Nephron progenitor cell (in vitro differentiated cells): Measurements from ENCODE around the gene ELMO1.

Source experiments
- DNase-seq: peaks from one replicate; pipeline ENCODE4 v3.0.0; 2021
- H3K27ac Mint-ChIP-seq: 2 replicates; pipeline ENCODE4 v1.8.0; 2021; ENCODE audit warnings: mild to moderate bottlenecking, moderate library complexity, mixed read lengths
- H3K27me3 Mint-ChIP-seq: 2 replicates; pipeline ENCODE4 v1.8.0; 2021; ENCODE audit warnings: mild to moderate bottlenecking, low read depth, mixed read lengths; ENCODE audit not compliant: poor library complexity
- H3K36me3 Mint-ChIP-seq: 2 replicates; pipeline ENCODE4 v1.8.0; 2021; ENCODE audit warnings: low read depth, mixed read lengths
- H3K4me1 Mint-ChIP-seq: 2 replicates; pipeline ENCODE4 v1.8.0; 2021; ENCODE audit warnings: mixed read lengths
- H3K4me3 Mint-ChIP-seq: 2 replicates; pipeline ENCODE4 v1.8.0; 2021; ENCODE audit warnings: mild to moderate bottlenecking, moderate library complexity, mixed read lengths
- H3K9me3 Mint-ChIP-seq: 2 replicates; pipeline ENCODE4 v1.8.0; 2021; ENCODE audit warnings: mild to moderate bottlenecking, moderate library complexity, mixed read lengths
- TF ChIP-seq, protein P1 (sequence below): fragments of 200-600 bp; sonication (generic); IDR thresholded peaks from 2 replicates; pipeline ENCODE4 v1.5.0; 2021; ENCODE audit warnings: antibody characterized with exemption

Gene ELMO1

DNA sequence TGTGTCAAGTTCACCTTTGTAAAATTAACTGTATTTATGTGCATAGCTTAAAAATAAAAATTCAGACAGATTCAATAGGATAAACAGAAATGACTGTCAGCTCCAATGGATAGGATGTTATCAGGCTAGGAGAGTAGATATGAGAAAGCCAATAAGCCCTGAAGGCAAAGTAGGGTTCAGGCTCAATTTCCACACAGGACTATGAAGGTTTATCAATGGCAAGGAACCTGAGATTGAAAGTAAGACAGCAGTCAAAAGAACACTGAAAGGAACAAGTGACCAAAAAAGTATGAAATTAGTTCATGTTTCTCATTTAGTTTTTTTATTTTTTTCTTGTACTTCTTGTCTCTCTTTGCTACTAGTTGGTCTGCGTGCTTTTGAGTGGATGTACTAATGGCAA is 121.4 kb downstream of the ELMO1 start:
- Mint-ChIP-seq H3K27me3 (no peaks in the 10 kb centered on the region), H3K9me3 (peaks cover 16% of the 10 kb centered on the region), H3K4me3 (no peak overlapping the region), H3K27ac (no peak overlapping the region), H3K4me1 (peaks cover 8% of the 10 kb centered on the region), H3K36me3 (peaks cover 14% of the 10 kb centered on the region)
- no peak for DNase-seq
- TF ChIP-seq, protein P1, sequence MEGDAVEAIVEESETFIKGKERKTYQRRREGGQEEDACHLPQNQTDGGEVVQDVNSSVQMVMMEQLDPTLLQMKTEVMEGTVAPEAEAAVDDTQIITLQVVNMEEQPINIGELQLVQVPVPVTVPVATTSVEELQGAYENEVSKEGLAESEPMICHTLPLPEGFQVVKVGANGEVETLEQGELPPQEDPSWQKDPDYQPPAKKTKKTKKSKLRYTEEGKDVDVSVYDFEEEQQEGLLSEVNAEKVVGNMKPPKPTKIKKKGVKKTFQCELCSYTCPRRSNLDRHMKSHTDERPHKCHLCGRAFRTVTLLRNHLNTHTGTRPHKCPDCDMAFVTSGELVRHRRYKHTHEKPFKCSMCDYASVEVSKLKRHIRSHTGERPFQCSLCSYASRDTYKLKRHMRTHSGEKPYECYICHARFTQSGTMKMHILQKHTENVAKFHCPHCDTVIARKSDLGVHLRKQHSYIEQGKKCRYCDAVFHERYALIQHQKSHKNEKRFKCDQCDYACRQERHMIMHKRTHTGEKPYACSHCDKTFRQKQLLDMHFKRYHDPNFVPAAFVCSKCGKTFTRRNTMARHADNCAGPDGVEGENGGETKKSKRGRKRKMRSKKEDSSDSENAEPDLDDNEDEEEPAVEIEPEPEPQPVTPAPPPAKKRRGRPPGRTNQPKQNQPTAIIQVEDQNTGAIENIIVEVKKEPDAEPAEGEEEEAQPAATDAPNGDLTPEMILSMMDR, result no peak

DNA sequence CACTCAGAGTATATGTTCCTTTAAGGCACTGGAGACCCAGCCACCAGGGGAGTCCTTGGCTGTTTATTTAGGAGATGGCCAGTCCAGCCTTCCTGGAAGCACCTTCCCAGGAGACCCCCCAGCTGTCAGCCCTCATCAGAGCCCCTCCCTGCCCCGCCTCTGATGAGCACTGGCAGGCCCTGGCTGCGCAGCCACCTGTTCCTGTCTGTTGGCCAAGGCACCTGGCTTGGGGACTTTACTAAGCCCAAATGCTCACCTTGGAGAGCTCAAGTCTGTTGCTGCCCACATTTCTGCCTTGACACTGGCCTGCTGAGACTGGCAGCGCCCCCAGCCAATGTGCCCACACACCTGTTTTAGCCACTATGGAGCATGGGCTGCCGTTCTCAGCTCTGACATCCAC is 124.7 kb downstream of the ELMO1 start:
- Mint-ChIP-seq H3K27me3 (no peaks in the 10 kb centered on the region), H3K36me3 (no peaks in the 10 kb centered on the region), H3K27ac (no peak overlapping the region), H3K9me3 (no peaks in the 10 kb centered on the region), H3K4me1 (peaks cover 3% of the 10 kb centered on the region), H3K4me3 (no peak overlapping the region)
- DNase-seq, result no peak
- TF ChIP-seq, protein P1, result no peak

DNA sequence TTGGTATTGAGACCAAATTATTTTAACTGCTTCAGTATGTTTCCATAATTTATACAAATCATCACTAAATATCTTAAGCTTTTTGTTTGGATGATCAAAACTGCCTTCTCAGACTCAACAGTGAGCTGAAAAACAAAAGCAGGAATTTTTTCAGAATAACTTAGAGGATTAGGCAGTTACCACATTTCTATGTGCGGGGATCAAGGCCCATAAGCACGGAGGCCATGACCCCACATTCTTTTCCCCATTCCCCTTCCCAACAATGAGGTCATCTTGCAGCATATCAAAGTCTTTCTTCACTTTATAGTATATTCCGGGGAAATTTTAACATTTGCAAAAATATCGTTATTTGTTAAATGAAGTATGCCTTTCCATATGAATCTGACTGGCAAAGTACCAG is 125.8 kb downstream of the ELMO1 start:
- Mint-ChIP-seq H3K4me3 (no peak overlapping the region), H3K27ac (no peak overlapping the region), H3K27me3 (no peaks in the 10 kb centered on the region), H3K36me3 (no peaks in the 10 kb centered on the region), H3K4me1 (peaks cover 3% of the 10 kb centered on the region), H3K9me3 (no peaks in the 10 kb centered on the region)
- no peak for DNase-seq
- TF ChIP-seq, protein P1, result no peak

DNA sequence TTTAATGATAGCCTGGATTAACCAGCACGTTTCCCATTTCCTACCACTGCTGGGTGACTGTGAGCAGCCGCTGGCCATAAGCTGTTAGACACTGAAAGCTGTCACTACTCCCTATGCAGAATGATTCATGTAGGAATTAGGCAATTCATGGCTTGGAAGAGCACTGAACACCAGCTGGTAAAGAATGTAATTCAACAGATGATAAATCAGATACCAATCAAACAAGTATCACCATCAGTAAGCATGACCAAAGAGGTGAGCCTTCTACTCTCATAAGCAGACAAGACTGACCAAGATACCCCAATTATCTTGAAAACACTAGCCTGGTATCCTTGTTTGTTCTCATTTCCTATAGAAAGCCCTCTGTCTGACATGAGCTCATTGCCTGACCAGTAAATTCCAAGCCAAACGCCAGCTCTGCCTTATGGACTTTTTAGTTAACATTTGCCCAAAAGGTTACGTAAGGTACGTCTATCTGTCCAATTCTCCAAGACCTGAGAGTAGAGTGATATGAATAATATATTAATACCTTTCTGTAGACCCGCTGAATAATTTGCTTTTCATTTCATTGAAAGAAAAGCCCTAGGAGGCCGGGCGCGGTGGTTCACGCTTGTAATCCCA is 127.7 kb downstream of the ELMO1 start:
- no peak overlapping the region for H3K27ac Mint-ChIP-seq

DNA sequence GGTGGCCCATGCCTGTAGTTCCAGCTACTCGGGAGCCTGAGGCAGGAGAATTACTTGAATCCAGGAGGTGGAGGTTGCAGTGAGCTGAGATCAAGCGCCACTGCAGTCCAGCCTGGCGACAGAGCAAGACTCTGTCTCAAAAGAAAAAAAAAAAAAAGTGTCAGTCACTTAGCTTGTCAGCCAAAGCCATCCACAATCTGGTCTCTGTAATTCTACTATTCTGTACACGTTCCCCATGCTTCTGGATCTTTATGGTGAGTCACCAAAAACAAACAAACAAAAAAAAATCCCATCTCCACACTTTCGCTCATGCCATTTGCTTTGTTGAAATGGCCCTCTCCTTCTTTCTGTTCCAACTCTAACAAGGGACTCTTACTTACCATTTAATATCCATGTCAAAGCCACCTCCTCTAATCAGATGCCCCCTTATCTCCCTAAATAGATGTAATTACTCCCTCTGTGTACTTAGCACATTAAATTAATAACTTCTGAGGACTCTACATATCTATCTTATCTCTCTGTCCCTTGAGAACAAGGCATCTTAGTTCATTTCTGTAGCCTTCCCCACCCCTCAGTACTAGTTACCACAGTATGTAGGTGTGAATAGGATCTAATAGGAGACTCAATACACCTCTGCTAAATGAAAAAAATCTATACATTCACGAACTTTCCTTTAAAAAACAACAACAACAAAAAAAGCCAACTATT is 128.4 kb downstream of the ELMO1 start:
- Mint-ChIP-seq H3K27me3 (no peaks in the 10 kb centered on the region), H3K27ac (no peak overlapping the region), H3K9me3 (no peaks in the 10 kb centered on the region), H3K4me1 (peaks cover 9% of the 10 kb centered on the region), H3K4me3 (no peak overlapping the region), H3K36me3 (no peaks in the 10 kb centered on the region)
- DNase-seq, result no peak
- TF ChIP-seq, protein P1, result no peak

More for the DNA sequence above, 127.7 kb downstream of the ELMO1 start:
- no peaks in the 10 kb centered on the region for H3K36me3 Mint-ChIP-seq
- DNase-seq, result no peak
- no peaks in the 10 kb centered on the region for H3K9me3 Mint-ChIP-seq
- no peaks in the 10 kb centered on the region for H3K27me3 Mint-ChIP-seq
- peaks cover 9% of the 10 kb centered on the region for H3K4me1 Mint-ChIP-seq
- H3K4me3 Mint-ChIP-seq, result no peak overlapping the region
- TF ChIP-seq, protein P1, result no peak

DNA sequence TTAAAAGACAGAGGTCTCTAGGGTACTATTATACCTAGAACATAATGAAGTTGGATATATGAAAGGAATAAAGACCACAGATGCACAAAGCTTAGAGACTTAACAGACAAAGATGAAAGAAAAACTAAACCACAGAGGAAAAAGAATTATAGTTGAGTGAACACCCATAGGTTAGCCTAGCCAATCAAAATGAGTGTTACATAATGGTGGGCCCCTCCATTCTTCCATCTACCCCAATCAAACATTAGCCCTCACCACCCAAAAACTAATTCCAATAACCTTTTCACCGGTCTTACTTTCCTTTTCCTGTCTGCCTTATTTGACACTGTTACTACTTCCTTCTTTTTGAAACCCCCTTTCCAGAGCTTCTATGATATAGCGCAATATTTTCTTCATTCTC is 130.1 kb downstream of the ELMO1 start:
- H3K27me3 Mint-ChIP-seq, result no peaks in the 10 kb centered on the region
- H3K36me3 Mint-ChIP-seq, result no peaks in the 10 kb centered on the region
- no peak overlapping the region for H3K4me3 Mint-ChIP-seq
- TF ChIP-seq, protein P1, result no peak
- no peak for DNase-seq
- no peak overlapping the region for H3K27ac Mint-ChIP-seq
- H3K4me1 Mint-ChIP-seq, result peaks cover 11% of the 10 kb centered on the region
- H3K9me3 Mint-ChIP-seq, result no peaks in the 10 kb centered on the region
